HUES48 (cell line): ENCODE measurements around the gene MYO1B.
"Not testable (repeated sequence)": the region's sequence is repeated elsewhere in the genome, so short reads cannot be mapped to it uniquely, and the experiment has no call there.

ENCODE experiments used
- H3K27ac ChIP-seq: one replicate; pipeline ENCODE4 v1.7.0; 2013; ENCODE audit warnings: low read depth, low read length, inconsistent platforms
- H3K27me3 ChIP-seq: 2 replicates; pipeline ENCODE4 v1.6.1; 2013; ENCODE audit warnings: mild to moderate bottlenecking, low read length; ENCODE audit not compliant: control insufficient read depth, insufficient read depth
- H3K36me3 ChIP-seq: 2 replicates; pipeline ENCODE4 v1.6.1; 2013; ENCODE audit warnings: low read length; ENCODE audit not compliant: control insufficient read depth, insufficient read depth
- H3K4me1 ChIP-seq: 2 replicates; pipeline ENCODE4 v1.6.1; 2013; ENCODE audit warnings: mild to moderate bottlenecking, low read length; ENCODE audit not compliant: control insufficient read depth, insufficient read depth
- H3K4me3 ChIP-seq: 2 replicates; pipeline ENCODE4 v1.5.1; 2013; ENCODE audit warnings: mild to moderate bottlenecking, low read depth, low read length
- H3K9ac ChIP-seq: 2 replicates; pipeline ENCODE4 v1.6.1; 2013; ENCODE audit warnings: mild to moderate bottlenecking, low read depth, low read length, moderate library complexity
- H3K9me3 ChIP-seq: 2 replicates; pipeline ENCODE4 v1.6.1; 2013; ENCODE audit warnings: low read length; ENCODE audit not compliant: control insufficient read depth, insufficient read depth

The MYO1B gene

GRCh38 chr2:191452065-191452464, 206.9 kb downstream of the MYO1B start:
- peaks cover 7% of the 10 kb centered on the region for H3K9me3 ChIP-seq
- no peak overlapping the region for H3K27ac ChIP-seq
- H3K36me3 ChIP-seq = no peaks in the 10 kb centered on the region
- H3K27me3 ChIP-seq = no peaks in the 10 kb centered on the region
- H3K9ac ChIP-seq = no peak overlapping the region
- no peaks in the 10 kb centered on the region for H3K4me1 ChIP-seq
- H3K4me3 ChIP-seq = no peak overlapping the region

DNA sequence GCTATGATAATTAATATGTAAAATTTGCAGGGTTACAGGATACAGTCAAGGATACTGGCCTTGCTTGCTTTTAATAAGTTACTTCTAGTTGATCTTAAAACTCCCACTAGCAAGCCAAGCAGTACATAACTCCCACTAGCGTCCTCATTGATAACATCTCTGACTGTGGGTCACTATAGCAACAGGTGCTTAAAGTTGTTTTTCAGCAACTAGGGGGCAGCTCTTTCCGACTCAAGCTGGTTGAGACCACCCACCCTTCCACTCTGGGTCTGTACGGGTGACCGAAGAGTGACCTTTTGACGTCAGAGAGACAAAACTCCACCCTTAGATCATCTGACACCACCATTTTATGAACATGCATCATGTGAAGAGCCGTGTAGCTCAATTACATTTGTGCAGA, 208.6 kb downstream of the MYO1B start:
- H3K9ac ChIP-seq = no peak overlapping the region
- peaks cover 7% of the 10 kb centered on the region for H3K9me3 ChIP-seq
- no peak overlapping the region for H3K4me3 ChIP-seq
- H3K27ac ChIP-seq = no peak overlapping the region
- H3K27me3 ChIP-seq = no peaks in the 10 kb centered on the region
- H3K36me3 ChIP-seq = no peaks in the 10 kb centered on the region
- H3K4me1 ChIP-seq = no peaks in the 10 kb centered on the region

GRCh38 chr2:191456506-191456905, 211.3 kb downstream of the MYO1B start:
- not testable (repeated sequence) for H3K4me1 ChIP-seq, H3K4me3 ChIP-seq, H3K27me3 ChIP-seq, H3K27ac ChIP-seq, H3K36me3 ChIP-seq, H3K9ac ChIP-seq, H3K9me3 ChIP-seq

GRCh38 chr2:191459158-191459557, 214.0 kb downstream of the MYO1B start:
- no peak overlapping the region for H3K9ac ChIP-seq
- peaks cover 7% of the 10 kb centered on the region for H3K9me3 ChIP-seq
- H3K27me3 ChIP-seq = no peaks in the 10 kb centered on the region
- no peak overlapping the region for H3K4me3 ChIP-seq
- no peaks in the 10 kb centered on the region for H3K4me1 ChIP-seq
- no peaks in the 10 kb centered on the region for H3K36me3 ChIP-seq
- H3K27ac ChIP-seq = no peak overlapping the region

DNA sequence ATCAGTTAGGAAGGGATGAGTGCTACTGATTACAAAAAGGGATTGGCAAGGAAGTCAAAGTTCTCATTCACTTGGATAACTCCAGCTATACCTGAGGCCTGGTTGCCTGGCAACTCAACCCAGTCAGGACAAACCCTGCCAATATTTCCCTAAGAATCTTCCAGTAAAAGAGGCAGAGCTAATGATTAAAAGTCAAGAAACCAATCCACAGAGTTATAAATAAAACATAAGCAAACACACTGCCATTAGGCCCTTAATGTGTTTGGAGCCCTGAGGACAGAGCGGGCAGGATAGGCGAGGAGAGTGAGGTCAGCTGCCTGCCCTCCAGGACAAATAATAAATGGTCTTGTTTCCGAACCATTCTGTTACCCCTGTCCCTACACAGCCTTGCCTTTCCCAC, 217.2 kb downstream of the MYO1B start:
- no peak overlapping the region for H3K9ac ChIP-seq
- no peak overlapping the region for H3K27ac ChIP-seq
- no peaks in the 10 kb centered on the region for H3K9me3 ChIP-seq
- H3K27me3 ChIP-seq = no peaks in the 10 kb centered on the region
- no peaks in the 10 kb centered on the region for H3K36me3 ChIP-seq
- H3K4me3 ChIP-seq = no peak overlapping the region
- H3K4me1 ChIP-seq = no peaks in the 10 kb centered on the region

DNA sequence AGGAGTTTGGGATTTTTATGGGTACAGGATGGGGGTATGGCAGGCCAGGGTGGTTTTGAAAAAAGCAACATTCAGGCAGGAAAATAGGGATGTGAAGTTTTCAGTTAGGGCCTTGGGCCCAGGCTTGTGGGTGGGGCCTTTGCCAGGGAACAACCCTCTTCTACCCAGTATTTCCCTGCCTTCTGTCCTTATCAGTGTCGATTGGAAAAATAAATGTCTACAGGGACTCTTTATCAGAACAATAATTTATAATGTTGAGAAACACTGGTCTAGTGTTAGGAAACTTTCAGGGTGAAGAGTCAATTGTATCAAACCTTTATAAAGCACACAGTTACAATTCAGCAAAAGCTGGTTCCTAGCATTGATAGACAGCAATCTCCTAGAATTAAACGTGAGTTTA, 218.6 kb downstream of the MYO1B start:
- Histone ChIP-seq H3K4me3 (no peak overlapping the region), H3K4me1 (no peaks in the 10 kb centered on the region), H3K27ac (no peak overlapping the region)

DNA sequence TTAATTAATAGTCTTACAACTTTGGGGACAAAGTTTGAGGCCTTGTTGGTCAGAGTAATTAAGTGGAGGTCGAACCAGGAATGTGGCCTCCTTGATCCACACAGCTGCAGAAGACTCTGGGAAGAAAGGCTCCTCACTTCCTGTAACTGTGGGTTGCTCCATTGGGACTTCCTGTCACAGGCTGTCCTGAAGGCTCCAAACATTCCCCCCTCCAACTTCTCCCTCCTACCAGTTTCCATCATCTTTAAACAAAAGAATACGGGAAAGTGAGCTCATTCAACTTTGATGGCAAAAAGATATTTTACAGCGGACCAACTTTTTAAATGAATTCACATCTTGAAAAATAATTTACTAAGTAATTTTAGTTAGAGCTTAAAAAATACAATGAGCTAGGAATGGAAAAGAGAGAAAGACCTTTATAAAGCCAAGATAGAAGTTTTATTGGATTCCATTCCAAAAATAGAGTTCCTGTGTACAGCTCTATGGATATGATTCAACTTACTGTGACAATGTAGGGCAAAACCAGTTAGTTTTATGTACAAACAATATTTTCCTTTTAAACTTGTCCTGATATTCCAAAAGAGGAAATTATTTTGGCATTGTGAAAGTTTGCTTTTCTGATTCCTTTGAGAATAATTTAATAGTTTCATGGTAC, 220.7 kb downstream of the MYO1B start:
- Histone ChIP-seq H3K27me3 (no peaks in the 10 kb centered on the region), H3K27ac (no peak overlapping the region)

More for the DNA sequence above, 218.6 kb downstream of the MYO1B start:
- Histone ChIP-seq H3K9ac (no peak overlapping the region), H3K9me3 (no peaks in the 10 kb centered on the region), H3K36me3 (no peaks in the 10 kb centered on the region), H3K27me3 (no peaks in the 10 kb centered on the region)

GRCh38 chr2:191467113-191467512, 221.9 kb downstream of the MYO1B start:
- H3K4me3 ChIP-seq = no peak overlapping the region
- no peaks in the 10 kb centered on the region for H3K27me3 ChIP-seq
- H3K27ac ChIP-seq = no peak overlapping the region
- H3K36me3 ChIP-seq = no peaks in the 10 kb centered on the region
- no peaks in the 10 kb centered on the region for H3K9me3 ChIP-seq
- H3K9ac ChIP-seq = no peak overlapping the region
- H3K4me1 ChIP-seq = no peaks in the 10 kb centered on the region; the same call in 1 of the 2 replicates

More for the DNA sequence above, 220.7 kb downstream of the MYO1B start:
- no peak overlapping the region for H3K4me3 ChIP-seq
- no peaks in the 10 kb centered on the region for H3K9me3 ChIP-seq
- H3K9ac ChIP-seq = no peak overlapping the region
- no peaks in the 10 kb centered on the region for H3K36me3 ChIP-seq
- H3K4me1 ChIP-seq = no peaks in the 10 kb centered on the region; the same call in 1 of the 2 replicates

DNA sequence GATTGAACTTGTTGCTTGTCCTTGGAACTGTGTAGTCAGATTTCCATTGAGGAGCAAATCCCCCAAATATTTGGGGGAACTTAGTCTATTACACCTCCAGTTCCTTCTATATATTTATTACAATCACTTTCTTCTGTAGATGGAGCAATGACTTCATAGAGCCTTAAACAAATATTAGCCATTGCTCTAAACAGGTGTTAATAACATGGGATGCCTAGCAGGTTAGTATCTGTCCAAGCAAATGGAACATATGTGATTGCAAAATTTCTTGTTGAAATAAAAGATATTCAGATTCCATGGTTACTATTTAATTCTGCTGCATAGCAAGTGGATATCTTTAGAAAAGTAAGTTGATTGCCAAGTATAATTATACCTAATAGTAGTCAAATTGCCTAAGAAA, 225.1 kb downstream of the MYO1B start:
- no peak overlapping the region for H3K4me3 ChIP-seq
- H3K4me1 ChIP-seq = no peaks in the 10 kb centered on the region; the same call in 1 of the 2 replicates
- H3K9ac ChIP-seq = no peak overlapping the region
- no peaks in the 10 kb centered on the region for H3K9me3 ChIP-seq
- no peaks in the 10 kb centered on the region for H3K27me3 ChIP-seq
- H3K36me3 ChIP-seq = no peaks in the 10 kb centered on the region
- no peak overlapping the region for H3K27ac ChIP-seq

DNA sequence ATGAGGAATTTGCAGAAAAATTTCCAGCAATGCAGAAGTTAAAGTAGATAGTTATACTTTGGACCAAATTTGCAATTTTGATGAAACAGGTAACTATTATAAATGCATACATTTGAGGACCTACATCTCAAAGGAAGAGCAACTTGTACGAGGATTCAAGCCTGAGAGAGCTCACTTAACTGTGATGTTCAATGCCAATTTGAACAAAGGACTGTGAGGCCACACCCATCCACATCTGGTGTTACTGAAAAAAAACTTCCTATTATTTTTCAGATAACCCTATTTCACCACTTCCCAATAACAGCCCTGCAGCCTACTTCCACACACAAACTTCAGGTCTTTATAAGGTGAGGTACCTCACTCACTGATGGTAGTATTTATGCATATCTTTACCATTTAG, 229.3 kb downstream of the MYO1B start:
- no peaks in the 10 kb centered on the region for H3K9me3 ChIP-seq
- peaks cover 9% of the 10 kb centered on the region for H3K4me1 ChIP-seq
- H3K27me3 ChIP-seq = no peaks in the 10 kb centered on the region
- H3K36me3 ChIP-seq = no peaks in the 10 kb centered on the region
- no peak overlapping the region for H3K4me3 ChIP-seq
- H3K27ac ChIP-seq = no peak overlapping the region
- no peak overlapping the region for H3K9ac ChIP-seq
